KBM-7 (cell line): ENCODE results near the gene MRPL11.
A peak's percentile ranks its signal among the peaks of the same experiment; 100 is the strongest.
"Not testable (repeated sequence)": the region's sequence is repeated elsewhere in the genome, so short reads cannot be mapped to it uniquely, and the experiment has no call there.

Source experiments
- DNase-seq: peaks from one replicate; pipeline ENCODE4 v3.0.0-alpha.2; 2015
- in situ Hi-C: fragments of 300-500 bp; cut with MboI; formaldehyde crosslinking; loops from 2 replicates; pipeline ENCODE4 v1.14.3; 2020; ENCODE audit warnings: low sequenced_read_pairs, low pct_unique_long_range_greater_than_20kb, mixed read lengths

The MRPL11 gene

DNA sequence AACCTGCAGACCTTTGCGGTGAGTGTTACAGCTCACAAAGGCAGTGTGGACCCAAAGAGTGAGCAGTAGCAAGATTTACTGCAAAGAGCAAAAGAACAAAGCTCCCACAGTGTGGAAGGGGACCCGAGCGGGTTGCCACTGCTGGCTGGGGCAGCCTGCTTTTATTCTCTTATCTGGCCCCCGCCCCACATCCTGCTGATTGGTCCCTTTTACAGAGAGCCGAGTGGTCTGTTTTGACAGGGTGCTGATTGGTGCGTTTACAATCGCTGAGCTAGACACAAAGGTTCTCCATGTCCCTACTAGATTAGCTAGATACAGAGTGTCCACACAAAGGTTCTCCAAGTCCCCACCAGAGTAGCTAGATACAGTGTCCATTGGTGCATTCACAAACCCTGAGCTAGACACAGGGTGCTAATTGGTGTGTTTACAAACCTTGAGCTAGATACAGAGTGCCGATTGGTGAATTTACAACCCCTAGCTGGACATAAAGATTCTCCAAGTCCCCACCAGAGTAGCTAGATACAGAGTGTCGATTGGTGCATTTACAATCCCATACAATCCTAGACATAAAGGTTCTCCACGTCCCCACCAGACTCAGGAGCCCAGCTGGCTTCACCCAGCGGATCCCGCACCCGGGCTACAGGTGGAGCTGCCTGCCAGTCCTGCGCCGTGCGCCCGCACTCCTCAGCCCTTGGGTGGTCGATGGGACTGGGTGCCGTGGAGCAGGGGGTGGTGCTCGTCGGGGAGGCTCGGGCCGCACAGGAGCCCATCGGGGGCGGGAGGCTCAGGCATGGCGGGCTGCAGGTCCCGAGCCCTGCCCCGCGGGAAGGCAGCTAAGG, 1.7 kb upstream of the MRPL11 start:
- DNase-seq, in situ Hi-C loops: not testable (repeated sequence)

DNA sequence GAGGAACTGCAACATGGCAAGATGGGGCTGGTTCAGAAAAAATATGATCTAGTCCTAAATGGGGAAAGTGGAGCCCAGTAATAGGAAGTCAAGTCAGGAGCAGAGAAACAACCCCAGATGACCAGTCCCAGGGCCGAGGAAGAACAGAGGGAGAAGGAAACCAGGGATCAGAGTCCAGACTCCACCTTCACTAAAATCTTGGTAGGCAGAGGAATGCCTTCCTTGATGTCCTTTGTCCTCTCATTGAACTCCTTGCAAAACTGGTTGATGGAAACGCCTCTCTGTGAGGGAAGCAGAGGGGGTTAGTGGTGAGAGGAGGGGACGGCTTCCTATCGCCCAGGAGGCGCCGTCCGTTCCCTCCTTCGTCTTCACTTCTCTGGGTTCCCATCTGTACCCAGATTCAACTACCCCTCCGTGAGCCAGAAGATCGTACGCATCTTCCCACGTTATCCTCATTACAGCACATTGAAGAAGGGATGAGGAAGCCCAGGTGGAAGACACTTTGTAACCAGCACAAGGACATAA, 607 bp downstream of the MRPL11 start:
- in situ Hi-C loops = no loop called here
- DNase-seq = no peak

DNA sequence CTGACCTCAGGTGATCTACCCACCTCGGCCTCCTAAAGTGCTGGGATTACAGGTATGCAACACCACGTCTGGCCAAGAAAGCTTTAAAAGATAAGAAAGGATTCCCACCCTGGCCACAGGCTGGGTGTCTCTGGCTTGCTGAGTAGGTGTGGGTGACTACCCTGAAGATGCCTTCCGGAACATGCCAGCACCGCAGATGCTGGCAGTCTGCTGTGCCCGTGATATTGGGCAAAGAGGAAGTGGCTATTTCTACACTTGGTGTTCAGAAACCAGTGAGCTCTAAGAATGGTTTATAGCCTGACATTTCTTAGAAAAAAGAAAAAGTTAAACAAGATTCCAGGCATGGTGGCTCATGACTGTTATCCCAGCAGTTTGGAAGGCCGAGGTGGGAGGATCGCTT, 6.1 kb downstream of the MRPL11 start:
- no peak for DNase-seq
- in situ Hi-C loops = no loop called here

DNA sequence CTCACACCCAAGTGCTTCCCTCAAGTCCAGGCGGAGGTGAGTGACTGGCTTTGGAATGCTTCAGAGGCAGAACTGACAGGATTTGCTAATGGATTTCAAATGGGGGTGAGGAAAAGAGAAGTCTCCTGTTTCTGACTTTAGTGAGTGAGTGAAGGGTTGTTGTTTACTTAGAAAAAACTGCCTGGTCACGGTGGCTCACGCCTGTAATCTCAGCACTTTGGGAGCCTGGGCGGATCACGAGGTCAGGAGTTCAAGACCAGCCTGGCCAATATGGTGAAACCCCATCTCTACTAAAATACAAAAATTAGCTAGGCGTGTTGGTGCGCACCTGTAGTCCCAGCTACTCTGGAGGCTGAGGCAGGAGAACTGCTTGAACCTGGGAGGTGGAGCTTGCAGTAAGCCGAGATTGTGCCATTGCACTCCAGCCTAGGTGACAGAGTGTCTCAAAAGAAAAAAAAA, 6.7 kb downstream of the MRPL11 start:
- DNase-seq, in situ Hi-C loops: not testable (repeated sequence)

DNA sequence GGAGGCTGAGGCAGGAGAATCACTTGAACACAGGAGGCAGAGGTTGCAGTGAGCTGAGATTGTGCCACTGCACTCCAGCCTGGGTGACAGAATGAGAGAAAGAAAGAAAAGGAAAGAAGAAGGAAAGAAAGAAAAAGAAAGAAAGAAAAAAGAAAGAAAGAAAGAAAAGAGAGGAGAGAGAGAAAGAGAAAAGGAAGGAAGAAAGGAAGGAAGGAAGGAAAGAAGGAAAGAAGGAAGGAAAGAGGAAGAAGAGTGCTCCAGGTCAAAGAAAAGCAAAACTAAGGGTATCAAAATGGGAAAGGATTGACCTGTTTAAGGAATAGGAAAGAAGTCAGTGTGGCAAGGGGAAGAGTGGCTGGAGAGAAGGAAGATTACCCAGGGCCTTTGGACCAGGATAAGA, 7.4 kb downstream of the MRPL11 start:
- DNase-seq, in situ Hi-C loops: not testable (repeated sequence)

DNA sequence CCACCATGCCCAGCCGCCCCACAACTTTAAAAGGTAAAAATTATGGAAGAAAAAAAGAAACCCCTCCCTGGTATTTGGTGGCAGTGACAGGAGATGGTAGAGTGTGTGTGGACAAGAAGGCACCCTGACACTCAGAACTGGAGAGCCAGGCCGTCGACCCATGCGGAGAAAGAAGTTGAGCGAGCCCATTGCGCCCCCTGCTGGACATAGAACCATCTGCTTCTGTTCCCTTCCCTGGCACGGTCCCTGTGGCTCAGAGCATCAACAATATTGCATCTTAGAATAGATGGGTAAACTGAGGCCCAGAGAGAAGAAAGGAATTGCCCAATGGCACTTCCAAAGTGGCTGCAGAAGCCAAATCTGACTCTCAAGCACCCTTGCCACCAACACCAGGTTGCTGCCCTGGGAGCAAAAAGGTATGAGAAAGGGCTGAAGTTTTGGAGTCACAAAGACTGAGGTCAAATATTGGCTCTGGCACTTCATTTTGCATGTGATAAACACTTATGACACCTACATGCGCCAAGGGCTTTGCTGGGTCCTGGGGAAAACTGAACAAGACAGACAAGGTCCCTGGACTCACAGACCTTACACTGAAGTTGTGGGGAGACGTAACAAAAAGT, 8.6 kb downstream of the MRPL11 start:
- in situ Hi-C loops = no loop called here
- peak; percentile 71 for DNase-seq

DNA sequence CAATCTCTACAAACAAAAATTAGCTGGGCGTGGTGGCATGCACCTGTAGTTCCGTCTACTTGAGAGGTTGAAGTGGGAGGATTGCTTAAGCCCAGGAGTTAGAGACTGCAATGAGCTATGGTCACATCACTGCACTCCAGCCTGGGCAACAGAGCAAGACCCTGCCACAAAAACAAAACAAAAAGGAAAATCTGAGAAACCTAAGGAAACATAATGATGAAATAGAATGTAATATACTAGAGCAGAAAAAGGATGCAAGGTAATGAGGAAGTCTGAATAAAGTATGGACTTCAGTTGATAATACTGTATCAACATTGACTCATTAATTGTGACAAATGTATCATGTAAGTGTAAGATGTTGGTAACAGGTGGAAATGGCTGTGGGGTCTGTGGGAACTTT, 9.7 kb downstream of the MRPL11 start:
- DNase-seq = no peak
- in situ Hi-C loops = no loop called here

DNA sequence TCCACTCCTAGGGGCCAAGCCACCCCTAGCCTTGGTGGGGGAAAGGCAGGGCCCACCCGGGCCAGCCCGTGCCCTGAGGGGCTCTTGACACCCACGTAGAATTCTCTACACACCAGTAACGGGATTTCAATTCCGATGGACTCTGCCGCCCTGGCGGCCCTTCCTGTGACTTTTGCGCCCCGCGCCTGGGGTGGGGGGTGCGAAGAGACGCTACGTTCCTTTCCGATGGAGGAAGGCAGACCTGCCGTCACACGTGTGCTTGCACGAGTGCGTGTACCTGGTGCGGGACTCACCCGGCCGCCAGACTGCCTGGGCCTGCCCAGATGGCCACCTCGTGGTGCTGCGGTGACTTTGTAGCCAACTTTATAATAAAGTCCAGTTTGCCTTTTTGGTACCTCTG, 12.3 kb downstream of the MRPL11 start:
- DNase-seq = no peak
- in situ Hi-C loops = no loop called here

DNA sequence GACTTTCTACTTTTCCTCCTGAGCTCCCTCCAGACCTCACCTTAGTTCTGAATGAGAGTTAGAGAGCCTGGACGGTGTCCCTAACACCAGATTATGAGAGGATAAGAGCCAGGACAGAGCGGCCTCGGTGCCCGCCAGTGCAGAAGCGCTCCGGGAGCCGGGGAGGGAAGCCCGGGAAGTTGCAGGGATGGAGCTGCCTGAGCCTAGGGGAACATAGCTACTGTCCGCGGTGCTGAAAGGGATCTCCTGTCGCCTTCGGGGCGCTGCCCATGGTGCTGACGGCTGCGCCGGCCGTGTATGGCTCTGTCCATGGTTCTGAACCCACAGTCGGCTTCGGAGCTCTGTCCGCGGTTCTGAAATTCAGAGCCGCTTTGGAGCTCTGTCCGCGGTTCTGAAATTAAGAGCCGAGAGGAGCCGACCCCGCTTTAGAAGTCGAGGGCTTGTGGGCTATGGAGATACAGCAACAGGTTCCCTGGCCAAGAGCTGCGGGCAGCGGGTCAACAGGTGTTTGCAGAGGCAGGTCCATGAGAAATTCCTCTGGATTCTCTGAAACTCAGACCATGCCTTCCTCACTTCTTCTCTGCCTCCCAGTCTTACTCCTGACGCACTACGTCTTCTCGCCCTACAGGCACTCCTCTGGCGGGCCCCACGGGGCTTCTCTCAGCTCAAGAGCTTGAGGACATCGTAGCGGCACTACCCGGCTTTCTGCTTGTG, 17.0 kb downstream of the MRPL11 start:
- in situ Hi-C loops = no loop called here
- DNase-seq = peak; percentile 90

DNA sequence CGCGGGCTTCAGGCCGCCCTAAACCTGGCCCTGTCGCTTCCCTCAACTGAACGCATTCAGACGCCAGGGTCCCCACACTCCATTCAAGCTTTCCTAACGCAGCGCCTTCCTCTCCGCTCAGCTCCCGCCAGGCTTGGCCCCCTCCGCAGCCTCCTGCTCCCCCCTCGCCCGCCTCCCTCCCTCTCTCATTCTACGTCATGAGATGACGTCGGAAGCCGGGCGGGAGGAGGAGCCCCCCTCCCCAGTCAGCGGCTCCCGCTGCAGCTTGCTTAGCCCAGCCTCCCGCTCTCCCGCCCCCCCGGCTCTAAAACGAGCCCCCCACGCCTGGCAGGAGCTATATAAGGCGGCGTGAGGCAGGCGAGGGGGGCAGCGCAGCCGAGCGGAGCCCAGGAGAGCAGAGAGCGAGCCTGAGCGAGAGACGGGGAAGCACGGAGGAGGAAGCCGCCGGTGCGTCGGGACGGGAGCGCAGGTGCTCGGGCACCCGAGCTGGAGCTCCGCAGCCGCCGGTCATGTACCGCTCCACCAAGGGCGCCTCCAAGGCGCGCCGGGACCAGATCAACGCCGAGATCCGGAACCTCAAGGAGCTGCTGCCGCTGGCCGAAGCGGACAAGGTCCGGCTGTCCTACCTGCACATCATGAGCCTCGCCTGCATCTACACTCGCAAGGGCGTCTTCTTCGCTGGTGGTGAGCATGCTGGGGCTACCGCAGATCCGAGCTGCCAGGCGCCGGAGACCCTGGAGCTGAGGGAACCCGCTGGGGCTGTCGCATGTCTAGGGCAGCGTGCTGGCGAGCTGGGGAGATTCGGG, 17.8 kb downstream of the MRPL11 start, which contains the start of gene NPAS4:
NPAS4 (plus strand) TSS at position 365 of the 806 bp plus-strand sequence; CDS start at position 510, 145 bp downstream.
- no peak for DNase-seq
- in situ Hi-C loops = no loop called here

DNA sequence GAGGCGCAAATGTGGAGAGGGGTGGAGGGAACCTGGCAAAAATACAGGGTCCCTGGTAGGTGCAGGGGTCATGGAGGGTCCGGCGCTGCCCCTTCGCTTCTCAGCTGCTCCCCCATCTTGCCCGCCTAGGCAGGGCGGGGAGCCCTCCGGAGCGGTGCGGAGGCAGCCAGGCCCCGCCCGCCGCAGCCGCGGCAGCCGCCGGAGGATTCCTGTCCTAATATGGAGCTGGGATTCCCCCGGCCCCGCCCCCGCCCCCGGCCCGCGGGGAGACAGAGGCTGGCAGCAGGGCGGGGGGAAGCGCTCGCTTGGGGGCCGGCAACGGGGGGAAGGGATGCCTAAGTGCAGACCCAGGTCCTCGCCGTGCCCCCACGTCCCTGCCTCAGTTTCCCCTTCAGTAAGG, 18.8 kb downstream of the MRPL11 start:
- in situ Hi-C loops = no loop called here
- no peak for DNase-seq

DNA sequence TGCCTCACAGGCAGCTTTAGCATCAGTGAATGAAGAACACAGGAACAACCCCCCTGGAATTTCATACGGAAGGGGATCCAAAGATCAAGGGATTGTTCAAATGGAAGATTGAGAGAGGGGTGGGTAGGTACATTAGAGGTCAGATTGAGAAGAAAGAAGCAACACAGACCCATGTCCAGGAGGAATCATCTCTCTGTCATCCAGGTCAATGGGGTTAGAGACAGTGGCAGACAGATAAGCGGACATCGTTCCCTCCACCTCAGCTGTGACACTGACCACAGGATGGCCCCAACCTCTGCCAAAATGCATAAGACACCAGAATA, 19.7 kb downstream of the MRPL11 start:
- DNase-seq = no peak
- in situ Hi-C loops = no loop called here

DNA sequence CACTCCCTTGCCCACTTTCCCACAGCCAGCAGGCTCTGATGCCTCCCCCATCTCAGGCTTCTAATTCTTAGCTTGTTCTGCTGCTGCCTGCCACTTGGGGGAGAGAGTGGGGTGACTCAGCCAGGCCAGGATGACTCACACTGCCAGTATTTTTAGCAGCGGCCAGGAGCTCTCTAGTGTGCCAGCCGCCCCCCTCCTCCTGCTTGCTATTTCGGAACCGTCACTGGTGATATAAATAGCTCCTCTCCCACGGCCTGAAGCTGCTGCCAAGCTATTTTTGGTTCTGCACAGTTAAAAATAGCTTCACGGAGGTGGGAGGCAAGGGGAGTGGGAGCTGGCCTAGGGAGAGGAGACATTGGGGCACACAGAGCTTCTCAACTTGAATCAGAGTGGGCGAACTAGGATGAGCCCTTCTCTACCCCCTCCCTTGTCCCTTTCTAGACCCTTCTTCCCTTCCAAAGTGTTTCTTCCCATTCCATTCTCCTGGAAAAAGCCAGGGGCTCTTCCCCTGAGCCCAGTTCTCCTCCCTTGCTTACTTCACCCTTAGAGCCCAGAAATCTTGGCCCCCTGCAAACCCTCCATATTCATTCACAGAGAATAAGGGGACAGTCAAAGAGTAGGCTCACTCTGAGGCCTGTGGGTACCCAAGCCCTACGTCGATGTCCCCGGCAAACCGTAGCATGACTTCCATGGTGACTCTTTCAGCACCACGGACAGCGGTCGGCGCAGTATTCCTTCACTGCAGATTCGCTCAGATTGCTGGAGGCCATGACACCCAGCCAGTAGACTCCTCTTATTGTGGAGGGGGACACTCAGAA, 20.3 kb downstream of the MRPL11 start:
- peak; percentile 83 for DNase-seq
- in situ Hi-C loops = no loop called here

DNA sequence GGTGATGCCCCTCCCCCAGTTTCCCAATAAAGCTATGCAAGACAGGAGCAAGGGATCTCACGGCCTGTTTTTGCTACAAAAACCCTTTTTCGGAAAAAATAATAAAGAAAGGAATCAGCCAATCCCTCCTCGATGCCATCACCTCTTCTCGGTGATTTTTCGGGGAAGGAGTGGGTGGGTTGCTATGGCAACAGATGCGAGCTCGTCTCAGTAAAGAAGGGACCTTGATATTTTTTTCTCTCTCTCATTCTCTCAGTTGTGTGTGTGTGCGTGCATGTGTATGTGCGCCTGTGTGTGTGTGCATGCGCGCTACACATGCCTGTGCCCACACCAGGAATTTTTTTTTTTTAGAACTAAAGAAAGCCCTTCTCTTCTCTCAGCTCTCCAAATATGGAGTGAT, 21.6 kb downstream of the MRPL11 start:
- in situ Hi-C loops = no loop called here
- DNase-seq = no peak

DNA sequence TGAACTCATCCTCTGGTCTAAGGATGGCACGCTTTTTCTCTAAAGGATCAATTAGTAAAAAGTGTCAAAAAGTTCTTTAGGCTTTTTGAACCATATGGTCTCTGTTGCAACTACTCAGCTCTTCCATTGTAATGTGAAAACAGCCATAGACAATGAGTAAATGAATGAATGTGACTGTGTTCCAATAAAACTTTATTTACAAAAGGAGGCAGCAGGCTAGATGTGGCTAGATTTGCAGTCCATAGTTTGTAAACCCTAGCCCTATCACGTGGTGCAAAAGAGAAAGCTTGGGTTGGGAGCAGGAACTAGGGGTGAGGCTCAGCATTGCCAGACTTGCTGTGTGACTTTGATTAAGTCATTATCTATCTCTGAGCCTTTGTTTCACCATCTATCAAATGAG, 23.2 kb downstream of the MRPL11 start:
- DNase-seq = no peak
- in situ Hi-C loops = no loop called here

DNA sequence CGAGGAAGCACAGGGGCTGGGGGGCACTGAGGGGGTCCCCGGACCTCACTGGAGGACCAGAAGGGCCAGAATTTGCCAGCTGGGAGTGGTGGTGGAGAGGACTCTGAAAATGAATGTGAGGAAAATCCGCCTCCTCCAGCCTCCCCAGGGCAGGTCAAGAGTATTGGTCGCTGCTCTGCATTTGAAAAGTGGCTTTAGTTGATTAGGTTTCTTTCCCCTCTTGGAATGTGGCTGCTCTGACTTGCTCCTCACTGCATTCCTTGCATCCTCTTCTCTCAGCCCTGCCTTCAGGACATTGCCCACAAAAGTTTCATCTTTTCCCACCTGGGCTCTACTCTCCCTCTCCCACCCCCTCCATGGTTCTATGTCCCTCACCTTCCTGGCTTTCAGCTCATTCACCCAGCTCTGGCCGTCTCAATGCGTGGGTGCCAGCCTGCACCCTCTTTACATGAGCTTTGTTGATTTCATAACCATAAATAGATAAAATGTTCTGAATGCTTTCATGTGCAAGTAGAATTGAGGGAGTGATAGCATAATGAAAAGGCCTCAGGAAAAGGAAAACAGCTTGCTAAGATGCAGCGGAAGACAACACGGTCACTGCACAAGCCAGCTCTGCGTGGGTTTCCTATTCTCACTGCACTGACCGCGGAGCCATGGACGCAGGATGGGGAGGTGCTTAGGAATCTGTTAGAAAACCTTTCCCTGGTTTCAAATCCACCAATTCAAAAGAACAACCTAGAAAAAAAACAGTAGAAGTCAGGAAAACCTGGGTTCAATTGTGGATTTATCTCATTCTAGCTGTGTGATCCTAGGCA, 24.3 kb downstream of the MRPL11 start:
- in situ Hi-C loops = no loop called here
- DNase-seq = no peak

DNA sequence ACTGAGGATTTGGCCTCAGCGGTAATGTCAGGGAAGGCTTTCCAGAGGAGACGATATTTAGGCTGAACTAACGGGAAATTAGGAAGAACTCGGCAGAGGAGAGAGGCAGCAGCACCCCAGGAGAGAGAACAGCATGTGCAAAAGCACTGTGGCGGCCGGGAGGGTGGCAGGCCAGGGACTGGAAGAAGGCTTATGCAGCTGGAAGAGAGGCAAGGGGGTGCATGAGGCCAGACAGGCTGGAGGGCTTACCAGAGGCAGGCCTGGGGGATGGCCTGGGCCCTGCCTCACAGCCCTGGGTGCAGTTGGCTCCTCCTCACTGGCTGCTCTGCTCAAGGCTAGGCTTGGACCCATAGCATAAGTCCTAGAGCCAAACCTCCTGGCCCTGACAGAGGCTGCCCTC, 25.5 kb downstream of the MRPL11 start:
- no peak for DNase-seq
- in situ Hi-C loops = no loop called here

DNA sequence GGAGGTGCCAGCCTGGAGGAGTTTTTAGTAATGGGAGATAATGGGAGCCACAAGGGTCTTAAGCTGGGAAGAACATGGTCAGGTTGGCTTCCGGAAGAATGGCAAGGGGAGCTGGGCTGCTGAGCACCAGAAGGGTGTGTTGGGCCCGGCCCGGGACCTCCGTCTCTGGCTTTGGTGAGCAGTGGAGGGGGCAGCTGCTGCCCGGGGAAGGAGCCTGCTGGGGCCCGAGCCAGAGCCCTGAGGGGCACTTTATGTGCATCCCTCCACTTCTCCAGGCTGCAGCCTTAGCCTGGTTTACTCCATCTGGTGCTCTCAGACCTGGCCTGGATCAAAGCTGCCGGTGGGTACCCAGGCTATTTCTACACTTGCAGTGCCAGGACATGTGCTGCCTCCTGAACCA, 26.5 kb downstream of the MRPL11 start:
- DNase-seq = no peak
- in situ Hi-C loops = no loop called here
